ENCODE results near the gene PRXL2A.
"Not testable (repeated sequence)": the region's sequence is repeated elsewhere in the genome, so short reads cannot be mapped to it uniquely, and the experiment has no call there.

Gene PRXL2A

DNA sequence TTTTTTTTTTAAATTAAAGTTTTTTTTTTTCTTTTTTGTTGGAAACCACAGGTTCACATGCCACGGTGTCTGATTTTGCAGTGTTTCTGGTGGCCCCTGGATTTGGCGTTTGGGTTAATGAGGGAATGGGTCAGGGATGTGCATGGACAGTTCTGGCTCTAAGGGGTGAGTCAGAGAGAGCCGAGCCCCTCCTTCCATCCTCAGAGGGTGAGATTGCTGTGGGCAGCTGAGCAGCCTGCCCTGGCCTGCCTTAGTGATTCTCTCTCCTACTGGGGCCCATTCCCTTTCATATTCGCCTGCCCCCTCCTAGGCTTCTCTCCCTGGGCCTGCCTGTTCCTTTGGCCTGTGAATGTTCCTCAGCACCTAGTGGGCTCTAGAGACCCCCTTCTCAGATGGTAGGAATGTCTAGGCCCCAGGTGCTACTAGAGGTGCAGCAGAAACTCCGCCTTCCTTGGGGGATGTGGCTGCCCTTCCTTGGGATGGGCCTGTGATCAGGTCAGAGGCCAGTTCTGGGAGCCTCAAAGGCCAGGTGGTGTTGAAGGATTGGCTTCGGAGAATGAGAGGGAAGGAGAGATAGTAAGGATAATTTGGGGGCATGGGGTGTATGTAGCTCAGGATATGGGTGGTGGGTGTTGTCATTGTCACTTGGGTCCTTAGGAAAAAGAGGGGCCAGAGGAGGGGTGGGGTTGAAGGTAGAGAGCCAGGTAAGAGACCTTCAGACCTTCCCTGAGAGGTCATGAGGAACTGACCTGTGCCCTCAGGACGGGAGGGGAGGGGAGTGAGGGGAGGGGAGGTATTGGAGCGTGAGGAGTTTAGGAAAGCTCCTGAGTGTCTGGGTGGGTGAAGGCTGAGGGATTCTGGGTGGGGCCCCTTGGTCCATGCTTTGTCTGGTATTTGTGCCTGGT, 65.6 kb downstream of the PRXL2A start:
- no peak for DNase-seq (ENCODE audit: low read depth in 1 of 2, low spot score in 1 of 2)

GRCh38 chr10:80474597-80474910, 66.2 kb downstream of the PRXL2A start:
- no peak for DNase-seq (ENCODE audit: low read depth in 1 of 2, low spot score in 1 of 2)

DNA sequence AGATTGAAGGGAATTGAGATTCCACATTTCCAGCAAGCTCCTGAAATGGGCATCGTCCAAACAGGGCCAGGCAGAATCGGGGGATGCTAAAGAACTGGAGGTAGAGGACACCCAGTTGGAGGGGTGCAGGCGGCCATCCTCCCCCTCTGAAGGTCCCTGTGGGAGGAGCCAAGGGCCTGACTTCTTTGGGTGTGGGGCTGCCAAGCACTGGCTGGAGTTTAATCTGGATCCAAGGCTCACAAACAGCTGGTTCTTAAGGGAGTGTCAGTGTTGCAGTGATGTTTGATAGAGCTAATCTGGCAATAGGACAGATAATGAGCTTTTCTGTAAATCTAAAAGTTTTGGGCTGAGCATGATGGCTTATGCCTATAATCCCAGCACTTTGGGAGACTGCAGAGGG, 66.6 kb downstream of the PRXL2A start:
- DNase-seq (ENCODE audit: low read depth in 1 of 2, low spot score in 1 of 2): no peak

DNA sequence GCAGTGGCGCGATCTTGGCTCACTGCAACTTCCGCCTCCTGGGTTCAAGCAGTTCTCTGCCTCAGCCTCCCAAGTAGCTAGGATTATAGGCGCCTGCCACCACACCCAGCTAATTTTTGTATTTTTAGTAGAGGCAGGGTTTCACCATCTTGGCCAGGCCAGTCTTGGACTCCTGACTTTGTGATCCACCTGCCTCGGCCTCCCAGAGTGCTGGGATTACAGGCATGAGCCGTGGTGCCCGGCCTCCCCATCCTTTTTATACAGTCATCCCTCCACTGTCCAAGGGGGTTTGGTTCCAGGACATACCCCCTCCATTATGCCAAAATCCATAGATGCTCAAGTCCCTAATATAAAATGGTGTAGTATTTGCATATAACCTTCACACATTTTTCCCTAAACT, 67.3 kb downstream of the PRXL2A start:
- not testable (repeated sequence) for DNase-seq (ENCODE audit: low read depth in 1 of 2, low spot score in 1 of 2)

- DNase-seq (ENCODE audit: low read depth in 1 of 2, low spot score in 1 of 2): no peak
Measured at GRCh38 chr10:80476685-80477084, 68.3 kb downstream of the PRXL2A start.

- DNase-seq (ENCODE audit: low read depth in 1 of 2, low spot score in 1 of 2): no peak
Measured at GRCh38 chr10:80477813-80478212, 69.5 kb downstream of the PRXL2A start.

DNA sequence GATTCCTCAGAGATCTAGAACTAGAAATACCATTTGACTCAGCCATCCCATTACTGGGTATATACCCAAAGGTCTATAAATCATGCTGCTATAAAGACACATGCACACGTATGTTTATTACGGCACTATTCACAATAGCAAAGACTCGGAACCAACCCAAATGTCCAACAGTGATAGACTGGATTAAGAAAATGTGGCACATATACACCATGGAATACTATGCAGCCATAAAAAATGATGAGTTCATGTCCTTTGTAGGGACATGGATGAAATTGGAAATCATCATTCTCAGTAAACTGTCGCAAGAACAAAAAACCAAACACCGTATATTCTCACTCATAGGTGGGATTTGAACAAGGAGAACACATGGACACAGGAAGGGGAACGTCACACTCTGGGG, 72.0 kb downstream of the PRXL2A start:
- DNase-seq (ENCODE audit: low read depth in 1 of 2, low spot score in 1 of 2): not testable (repeated sequence)

DNA sequence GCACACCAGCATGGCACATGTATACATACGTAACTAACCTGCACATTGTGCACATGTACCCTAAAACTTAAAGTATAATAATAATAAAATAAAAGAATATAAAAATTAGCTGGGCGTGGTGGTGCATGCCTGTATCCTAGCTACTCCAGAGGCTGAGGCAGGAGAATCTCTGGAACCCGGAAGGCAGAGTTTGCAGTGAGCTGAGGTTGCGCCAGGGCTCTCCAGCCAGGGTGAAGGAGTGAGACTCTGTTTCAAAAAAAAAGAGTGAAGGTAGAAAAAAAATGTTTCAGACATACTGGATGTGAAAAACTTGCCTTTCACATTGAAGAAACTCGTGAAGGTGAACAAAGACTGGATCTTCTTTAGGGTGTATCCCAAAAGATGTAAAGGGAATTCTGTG, 72.5 kb downstream of the PRXL2A start:
- no peak for DNase-seq (ENCODE audit: low read depth in 1 of 2, low spot score in 1 of 2)

GRCh38 chr10:80484243-80484642, 75.9 kb downstream of the PRXL2A start:
- DNase-seq (ENCODE audit: low read depth in 1 of 2, low spot score in 1 of 2): no peak

DNA sequence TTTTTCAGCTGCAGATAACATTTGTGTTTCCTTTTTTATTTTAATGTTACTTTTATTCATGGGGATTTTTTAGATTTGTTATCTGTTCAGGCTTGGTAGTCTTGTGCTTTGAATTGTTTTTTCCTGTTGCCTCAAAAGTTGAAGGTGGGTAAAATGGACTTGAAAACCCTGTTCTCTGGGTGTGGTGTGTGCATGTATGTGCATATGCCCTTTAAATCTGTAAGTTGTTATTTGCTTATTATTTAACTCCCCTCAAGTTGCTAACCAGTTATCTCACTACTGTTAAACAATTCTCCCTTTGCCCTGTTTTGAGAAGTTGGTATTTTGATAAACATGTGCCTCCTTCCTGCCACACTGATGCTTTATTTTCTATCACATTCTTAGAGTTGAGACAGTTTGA, 76.3 kb downstream of the PRXL2A start:
- no peak for DNase-seq (ENCODE audit: low read depth in 1 of 2, low spot score in 1 of 2)

DNA sequence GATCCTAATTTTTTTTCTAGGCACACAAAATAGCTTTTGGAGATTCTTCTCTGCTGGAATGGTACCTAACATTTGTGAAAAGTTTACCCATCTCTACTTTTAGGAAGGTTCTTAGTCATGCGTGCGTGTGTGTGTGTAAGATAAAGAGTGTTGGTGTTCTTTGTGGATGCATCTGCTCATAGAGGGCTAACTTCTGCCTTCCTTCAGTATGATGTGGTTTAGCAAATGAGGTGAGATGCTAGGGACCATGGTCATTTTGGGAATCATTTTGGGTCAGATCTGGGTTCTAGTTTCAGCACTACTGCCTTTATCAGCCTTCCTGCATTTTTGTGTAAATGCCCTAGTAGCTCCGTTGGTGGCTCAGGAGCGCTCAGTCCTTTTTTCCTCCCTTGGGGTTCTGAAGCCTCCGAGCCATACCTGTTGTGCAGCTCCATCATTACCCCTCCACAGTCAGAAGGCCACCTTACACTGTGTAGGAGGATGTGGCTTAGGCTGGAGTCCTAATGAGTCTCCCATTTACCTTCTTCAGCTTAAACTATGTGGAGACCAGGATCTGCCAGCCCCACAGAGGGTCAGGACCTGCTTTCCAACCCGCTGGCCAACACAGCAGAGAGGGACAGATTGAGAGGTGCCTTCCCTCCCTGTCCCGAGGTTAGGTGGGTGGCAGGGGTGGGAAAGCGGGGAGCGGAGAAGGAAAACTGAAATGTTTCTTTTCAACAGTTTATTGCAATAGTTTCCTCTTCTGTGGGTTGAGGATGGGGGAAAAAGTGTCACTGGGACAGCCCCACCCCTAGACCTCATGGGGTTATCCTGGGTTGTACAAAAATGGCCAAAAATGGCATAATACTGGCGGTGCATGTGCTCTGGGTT, 77.0 kb downstream of the PRXL2A start:
- no peak for DNase-seq (ENCODE audit: low read depth in 1 of 2, low spot score in 1 of 2)

DNA sequence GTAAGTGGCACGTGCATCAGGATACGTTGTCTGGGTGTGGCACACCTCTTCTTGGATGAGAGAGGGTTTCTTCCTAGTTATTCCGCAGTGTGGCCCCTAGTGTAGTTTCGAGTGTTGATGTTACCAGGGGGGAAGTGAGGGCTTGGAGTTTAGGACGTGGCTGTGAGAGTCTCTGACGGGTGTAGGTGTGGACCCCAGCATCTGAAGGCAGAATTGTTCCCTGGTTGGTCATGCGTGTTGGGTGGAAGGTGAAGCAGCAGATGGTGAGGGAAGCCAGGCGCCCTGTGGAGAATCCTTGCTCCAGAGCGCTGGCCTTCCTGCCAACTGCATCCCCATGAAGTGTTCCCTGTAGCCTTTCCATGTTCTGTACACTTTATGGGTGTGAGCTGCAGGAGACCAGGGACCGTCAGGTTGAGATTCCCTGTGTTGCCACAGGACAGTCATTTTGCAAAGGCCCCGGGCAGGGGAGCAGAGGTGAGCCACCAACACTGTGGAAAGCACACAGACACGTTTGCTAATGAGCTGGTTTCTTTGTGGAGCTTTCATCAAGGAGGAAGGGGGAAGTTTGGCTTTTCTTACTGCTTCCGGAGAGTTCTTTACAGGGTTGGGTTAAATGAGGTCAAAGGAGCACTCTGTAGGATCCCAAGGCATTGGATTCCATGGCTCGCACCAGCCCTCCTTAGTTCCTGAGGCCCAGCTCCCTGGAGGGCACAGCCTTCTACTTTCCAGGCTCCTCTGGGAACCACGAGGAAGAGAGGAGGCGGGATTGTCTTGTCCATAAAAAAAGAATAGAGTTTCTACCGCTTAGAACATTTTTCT, 77.8 kb downstream of the PRXL2A start:
- DNase-seq (ENCODE audit: low read depth in 1 of 2, low spot score in 1 of 2): no peak
